ENCODE measurements around the gene CFAP90.

CFAP90 gene

GRCh38 chr5:7869474-7870136 lies 18.7 kb upstream of the CFAP90 start:
- no peak for DNase-seq (ENCODE audit: low read depth)
- H3K4me3 ChIP-seq (ENCODE audit: control insufficient read depth, low read depth, low read length) = peak overlapping the region; percentile 74
- TF ChIP-seq CTCF (conservative IDR thresholded peaks at IDR 0.05; ENCODE audit: control insufficient read depth, insufficient read depth, low read depth, low read length) = no peak

GRCh38 chr5:7868773-7869473 lies 18.0 kb upstream of the CFAP90 start, which contains the start of the genes FASTKD3 and MTRR:
TSS of gene FASTKD3 (minus strand) at chr5:7869031. CDS start at chr5:7868083, 948 bp downstream.
TSS of gene MTRR (plus strand) at chr5:7869148. CDS start at chr5:7870795, 1,647 bp downstream.
- H3K4me3 ChIP-seq (ENCODE audit: control insufficient read depth, low read depth, low read length) = peak within 1 kb of the TSS; percentile 74
- no peak for TF ChIP-seq CTCF (conservative IDR thresholded peaks at IDR 0.05; ENCODE audit: control insufficient read depth, insufficient read depth, low read depth, low read length)
- DNase-seq (ENCODE audit: low read depth) = peak; percentile 90

- no peak for TF ChIP-seq CTCF (conservative IDR thresholded peaks at IDR 0.05; ENCODE audit: control insufficient read depth, insufficient read depth, low read depth, low read length)
- no peak for DNase-seq (ENCODE audit: low read depth)
- H3K4me3 ChIP-seq (ENCODE audit: control insufficient read depth, low read depth, low read length) = peak overlapping the region; percentile 74
Observed at GRCh38 chr5:7868427-7868772, 17.5 kb upstream of the CFAP90 start.

DNA sequence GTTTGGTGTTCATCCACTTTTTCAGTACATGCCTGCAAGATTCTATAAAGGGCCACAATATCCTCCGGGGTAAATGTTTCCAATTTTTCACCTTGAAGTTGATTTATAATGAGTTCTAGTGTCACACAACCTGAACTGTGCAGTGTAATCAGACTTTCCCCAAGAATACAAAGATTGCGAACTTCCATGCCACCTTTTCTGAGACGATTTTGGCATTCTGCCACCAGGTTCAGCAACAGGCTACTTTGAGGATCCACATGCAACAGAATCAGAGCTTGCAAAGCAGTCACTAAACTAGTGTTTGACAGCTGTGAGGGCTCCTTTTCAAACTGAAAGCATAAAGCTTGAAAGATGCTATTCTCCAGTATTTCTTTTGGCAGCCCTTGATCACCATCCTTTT lies 16.3 kb upstream of the CFAP90 start:
- no peak for TF ChIP-seq CTCF (conservative IDR thresholded peaks at IDR 0.05; ENCODE audit: control insufficient read depth, insufficient read depth, low read depth, low read length)
- DNase-seq (ENCODE audit: low read depth) = no peak
- H3K4me3 ChIP-seq (ENCODE audit: control insufficient read depth, low read depth, low read length) = no peak overlapping the region

GRCh38 chr5:7866196-7866595 lies 15.3 kb upstream of the CFAP90 start:
- no peak overlapping the region for H3K4me3 ChIP-seq (ENCODE audit: control insufficient read depth, low read depth, low read length)
- no peak for TF ChIP-seq CTCF (conservative IDR thresholded peaks at IDR 0.05; ENCODE audit: control insufficient read depth, insufficient read depth, low read depth, low read length)
- DNase-seq (ENCODE audit: low read depth) = no peak

DNA sequence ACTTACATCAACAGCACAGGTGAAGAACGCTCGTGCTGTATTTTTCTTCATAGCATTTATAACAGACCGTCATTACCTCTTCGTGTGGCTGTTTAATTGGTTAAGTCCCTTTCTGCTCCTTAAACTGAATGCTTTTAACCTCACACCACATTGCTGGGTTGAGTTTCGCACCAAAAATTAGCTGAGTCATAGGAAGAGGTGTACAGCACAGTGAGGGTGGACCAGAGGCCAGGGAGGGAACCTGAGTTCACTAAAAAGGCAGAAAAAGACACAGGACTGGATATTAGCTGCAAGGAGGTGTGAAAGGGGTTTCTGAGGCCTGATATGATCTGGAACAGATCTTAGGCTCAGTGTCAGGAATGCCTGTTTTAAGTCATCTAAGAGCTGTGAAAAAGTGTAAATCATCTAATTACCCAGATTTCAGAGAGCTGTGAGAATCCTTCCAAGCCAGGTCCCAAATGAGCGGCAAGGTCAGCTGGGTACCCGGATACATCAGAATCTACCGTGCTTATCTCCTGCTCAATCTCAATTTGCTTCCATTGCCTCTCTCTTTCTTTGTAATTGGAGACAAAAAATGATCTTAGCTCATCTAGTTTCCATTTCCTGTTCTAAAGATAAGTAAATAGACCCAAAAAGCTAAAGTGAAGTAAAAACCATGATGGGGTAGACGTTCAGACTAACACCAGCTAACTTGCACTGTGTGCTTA lies 7.1 kb upstream of the CFAP90 start:
- H3K4me3 ChIP-seq (ENCODE audit: control insufficient read depth, low read depth, low read length) = no peak overlapping the region
- no peak for TF ChIP-seq CTCF (conservative IDR thresholded peaks at IDR 0.05; ENCODE audit: control insufficient read depth, insufficient read depth, low read depth, low read length)
- DNase-seq (ENCODE audit: low read depth) = no peak
